ENCODE measurements around the gene PPIE.
A peak's percentile ranks its signal among the peaks of the same experiment; 100 is the strongest.

The PPIE gene

GRCh38 chr1:39738622-39739366, at the start of gene PPIE:
Gene PPIE (plus strand): TSS chr1:39738882. CDS start chr1:39738901, 19 bp downstream.
- peak; percentile 95 for DNase-seq

- DNase-seq: no peak
Measured at GRCh38 chr1:39689214-39689613, 49.5 kb upstream of the PPIE start.

GRCh38 chr1:39689635-39690034, 49.0 kb upstream of the PPIE start:
- no peak for DNase-seq

- DNase-seq: no peak
Measured at GRCh38 chr1:39690225-39690624, 48.5 kb upstream of the PPIE start.

GRCh38 chr1:39690794-39691382, 47.8 kb upstream of the PPIE start:
- DNase-seq: no peak

- peak; percentile 87 for DNase-seq
Measured at GRCh38 chr1:39691383-39692151, 47.1 kb upstream of the PPIE start, which contains the start of gene HPCAL4. Gene HPCAL4 (minus strand): TSS chr1:39691433. CDS start chr1:39684603, 6,830 bp downstream.

- no peak for DNase-seq
Measured at GRCh38 chr1:39692152-39693074, 46.3 kb upstream of the PPIE start.

GRCh38 chr1:39694026-39694425, 44.7 kb upstream of the PPIE start:
- DNase-seq: no peak

GRCh38 chr1:39695016-39695415, 43.7 kb upstream of the PPIE start:
- no peak for DNase-seq

- DNase-seq: no peak
Measured at GRCh38 chr1:39696448-39696847, 42.2 kb upstream of the PPIE start.

- no peak for DNase-seq
Measured at GRCh38 chr1:39698568-39698967, 40.1 kb upstream of the PPIE start.

GRCh38 chr1:39699419-39699818, 39.3 kb upstream of the PPIE start:
- no peak for DNase-seq

- no peak for DNase-seq
Measured at GRCh38 chr1:39700348-39700747, 38.3 kb upstream of the PPIE start.

GRCh38 chr1:39701049-39701439, 37.6 kb upstream of the PPIE start:
- DNase-seq: no peak

- no peak for DNase-seq
Measured at GRCh38 chr1:39704757-39705156, 33.9 kb upstream of the PPIE start.

- no peak for DNase-seq
Measured at GRCh38 chr1:39707506-39707905, 31.2 kb upstream of the PPIE start.

- DNase-seq: peak; percentile 89
Measured at GRCh38 chr1:39711104-39711965, 27.3 kb upstream of the PPIE start.

- no peak for DNase-seq
Measured at GRCh38 chr1:39711966-39712340, 26.7 kb upstream of the PPIE start.

- DNase-seq: no peak
Measured at GRCh38 chr1:39713557-39713956, 25.1 kb upstream of the PPIE start.

GRCh38 chr1:39717809-39718208, 20.9 kb upstream of the PPIE start:
- no peak for DNase-seq

- DNase-seq: peak; percentile 75
Measured at GRCh38 chr1:39720094-39720999, 18.3 kb upstream of the PPIE start.
